Naive thymus-derived CD4-positive, alpha-beta T cell (primary cell): ENCODE measurements around the gene AHR. TPM values are rescaled to one million over a fixed set of nuclear protein-coding genes. Genes with fewer than 3 reads are reported as not detected.
"Not testable (repeated sequence)": the region's sequence is repeated elsewhere in the genome, so short reads cannot be mapped to it uniquely, and the experiment has no call there.

Experiments
- ATAC-seq: fragments of 150-1000 bp; cut with Tn5 transposase; 2 replicates; pipeline ENCODE4 v1.10.0; 2021; ENCODE audit warnings: mild to moderate bottlenecking, moderate library complexity
- CTCF ChIA-PET: fragments of 350-600 bp; sonication (Branson Sonifier 250); formaldehyde crosslinking; loops from one replicate; lab custom pipeline; 2021; ENCODE audit warnings: antibody characterized with exemption; lab: Charles Lee
- POLR2A ChIA-PET: fragments of 350-600 bp; sonication (Branson Sonifier 250); formaldehyde crosslinking; loops from one replicate; lab custom pipeline; 2021; ENCODE audit warnings: antibody characterized with exemption, inconsistent platforms; lab: Charles Lee
- DNase-seq, 9 donors: peaks; one replicate each; pipeline versions ENCODE4 v3.0.0 to v3.0.0-alpha.2; 2020 to 2022; ENCODE audit warnings: mixed read lengths in 1 of 9
- H3K27ac ChIP-seq: one replicate; pipeline ENCODE4 v1.7.0; 2013; ENCODE audit warnings: mild to moderate bottlenecking, low read depth, low read length, moderate library complexity
- H3K27me3 ChIP-seq, 2 donors: one replicate each; pipeline ENCODE4 v1.7.0; 2013; ENCODE audit warnings: low read length in 2 of 2, mild to moderate bottlenecking in 2 of 2, moderate library complexity in 2 of 2; ENCODE audit not compliant: control insufficient read depth in 2 of 2, insufficient read depth in 2 of 2
- H3K36me3 ChIP-seq, 3 experiments: 1 replicate in 2 of 3; 2 replicates in 1 of 3; pipeline ENCODE4 v1.7.0; 2013; ENCODE audit warnings: low read length in 3 of 3, mild to moderate bottlenecking in 3 of 3, moderate library complexity in 1 of 3; ENCODE audit not compliant: insufficient read depth in 3 of 3, control insufficient read depth in 2 of 3
- H3K4me1 ChIP-seq, 2 donors: one replicate each; pipeline ENCODE4 v1.7.0; 2013; ENCODE audit warnings: low read length in 2 of 2, mild to moderate bottlenecking in 2 of 2, moderate library complexity in 1 of 2; ENCODE audit not compliant: control insufficient read depth in 2 of 2, insufficient read depth in 2 of 2
- H3K4me3 ChIP-seq: 2 replicates; pipeline ENCODE4 v1.7.0; 2013; ENCODE audit warnings: mild to moderate bottlenecking, low read length
- H3K9me3 ChIP-seq, 3 experiments: 1 replicate in 2 of 3; 2 replicates in 1 of 3; pipeline ENCODE4 v1.7.0; 2013; ENCODE audit warnings: low read length in 3 of 3; ENCODE audit not compliant: control insufficient read depth in 2 of 3
- H3K27ac Mint-ChIP-seq, 9 donors: one replicate each; pipeline ENCODE4 v1.8.0; 2020 to 2022; ENCODE audit warnings: mixed read lengths in 9 of 9, mild to moderate bottlenecking in 8 of 9, moderate library complexity in 5 of 9, inconsistent platforms in 2 of 9
- H3K27me3 Mint-ChIP-seq, 5 donors: one replicate each; pipeline ENCODE4 v1.8.0; 2021 to 2022; ENCODE audit warnings: mixed read lengths in 5 of 5, mild to moderate bottlenecking in 1 of 5
- H3K36me3 Mint-ChIP-seq, 5 donors: one replicate each; pipeline ENCODE4 v1.8.0; 2020 to 2022; ENCODE audit warnings: mixed read lengths in 5 of 5, mild to moderate bottlenecking in 3 of 5, inconsistent platforms in 1 of 5
- H3K4me1 Mint-ChIP-seq, 7 donors: one replicate each; pipeline ENCODE4 v1.8.0; 2020 to 2022; ENCODE audit warnings: mixed read lengths in 7 of 7, mild to moderate bottlenecking in 3 of 7, inconsistent platforms in 1 of 7
- H3K4me3 Mint-ChIP-seq, 10 donors: one replicate each; pipeline ENCODE4 v1.8.0; 2020 to 2022; ENCODE audit warnings: mild to moderate bottlenecking in 10 of 10, mixed read lengths in 10 of 10, moderate library complexity in 6 of 10, inconsistent platforms in 2 of 10
- H3K9me3 Mint-ChIP-seq, 11 donors: one replicate each; pipeline ENCODE4 v1.8.0; 2020 to 2022; ENCODE audit warnings: mixed read lengths in 11 of 11, mild to moderate bottlenecking in 4 of 11, inconsistent platforms in 1 of 11, moderate library complexity in 1 of 11
- intact Hi-C, 2 donors: fragments of 100-400 bp; cut with micrococcal nuclease; formaldehyde crosslinking; loops; one replicate each; pipeline ENCODE4 v1.15.1; 2023
- polyA plus RNA-seq, 2 donors: library from polyadenylated mRNA; unstranded; fragments of 300-500 nt; fragmentation: Illumina TruSeq; gene quantifications; one replicate each; pipeline ENCODE4 v1.2.3, GENCODE V29; 2021
- total RNA-seq, 6 experiments: library from RNA in 5 of 6; stranded (reverse) in 5 of 6; gene quantifications; 1 replicate in 5 of 6; 2 replicates in 1 of 6; pipeline ENCODE4 v1.2.3 and lab custom pipeline; 2021 to 2026

Gene AHR
- total and polyA plus RNA-seq, 7 experiments from 2014 or later: 6.7 to 109 (median 16.0) TPM

GRCh38 chr7:17353650-17354419 is 55.4 kb downstream of the AHR start:
- H3K4me3 ChIP-seq, ATAC-seq, DNase-seq, H3K9me3 ChIP-seq, CTCF ChIA-PET, H3K27me3 Mint-ChIP-seq, H3K36me3 ChIP-seq, intact Hi-C loops, H3K27ac Mint-ChIP-seq, H3K27ac ChIP-seq, POLR2A ChIA-PET, H3K4me3 Mint-ChIP-seq, H3K4me1 Mint-ChIP-seq, H3K27me3 ChIP-seq, H3K4me1 ChIP-seq: not testable (repeated sequence)
- H3K36me3 Mint-ChIP-seq: peaks cover 16 to 51% (median 26%) of the 10 kb centered on the region in 5 donors
- H3K9me3 Mint-ChIP-seq: peaks cover 0 to 35% (median 17%) of the 10 kb centered on the region in 11 donors

- H3K27me3 Mint-ChIP-seq: peaks cover 0 to 2% (median 0%) of the 10 kb centered on the region in 5 donors
- POLR2A ChIA-PET: no interaction called here
- peaks cover 17 to 47% (median 26%) of the 10 kb centered on the region in 5 donors for H3K36me3 Mint-ChIP-seq
- no peaks in the 10 kb centered on the region for H3K27me3 ChIP-seq
- ATAC-seq: no peak
- no peak overlapping the region for H3K4me3 ChIP-seq
- no peak overlapping the region for H3K4me3 Mint-ChIP-seq
- H3K27ac Mint-ChIP-seq: no peak overlapping the region
- peaks cover 0 to 30% (median 17%) of the 10 kb centered on the region in 11 donors for H3K9me3 Mint-ChIP-seq
- H3K36me3 ChIP-seq: no peaks in the 10 kb centered on the region
- H3K4me1 Mint-ChIP-seq: no peaks in the 10 kb centered on the region
- CTCF ChIA-PET: no interaction called here
- no peaks in the 10 kb centered on the region for H3K4me1 ChIP-seq
- no peaks in the 10 kb centered on the region for H3K9me3 ChIP-seq
- no peak for DNase-seq
- H3K27ac ChIP-seq: no peak overlapping the region
- intact Hi-C loops: no loop called here
These were observed 56.0 kb downstream of the AHR start for GRCh38 chr7:17354473-17354872.

- Mint-ChIP-seq H3K9me3 (peaks cover 0 to 25% (median 13%) of the 10 kb centered on the region in 11 donors), H3K27ac (no peak overlapping the region), H3K4me3 (no peak overlapping the region), H3K27me3 (peaks cover 0 to 8% (median 0%) of the 10 kb centered on the region in 5 donors), H3K36me3 (peaks cover 17 to 41% (median 22%) of the 10 kb centered on the region in 5 donors), H3K4me1 (no peaks in the 10 kb centered on the region)
- no peaks in the 10 kb centered on the region for H3K9me3 ChIP-seq
- H3K4me1 ChIP-seq: no peaks in the 10 kb centered on the region
- intact Hi-C loops: no loop called here
- H3K27ac ChIP-seq: no peak overlapping the region
- no peaks in the 10 kb centered on the region for H3K36me3 ChIP-seq
- POLR2A ChIA-PET: no interaction called here
- DNase-seq: no peak
- no peak overlapping the region for H3K4me3 ChIP-seq
- CTCF ChIA-PET: no interaction called here
- ATAC-seq: no peak
- H3K27me3 ChIP-seq: no peaks in the 10 kb centered on the region
These were observed 56.6 kb downstream of the AHR start for GRCh38 chr7:17355050-17355449.

- CTCF ChIA-PET: no interaction called here
- peaks cover 0 to 15% (median 2%) of the 10 kb centered on the region in 11 donors for H3K9me3 Mint-ChIP-seq
These were observed 59.5 kb downstream of the AHR start for GRCh38 chr7:17357952-17358351.

GRCh38 chr7:17359610-17360009 is 61.2 kb downstream of the AHR start:
- ChIA-PET CTCF (interaction anchor here (0.6 kb wide), 1 partner anchor 158 kb away, joined by 3 read pairs; no protein-coding TSS in a partner anchor), POLR2A (no interaction called here)
- DNase-seq (no peak), ATAC-seq (no peak)
- H3K27me3 ChIP-seq: no peaks in the 10 kb centered on the region
- Mint-ChIP-seq H3K4me3 (no peak overlapping the region), H3K9me3 (peaks cover 0 to 15% (median 2%) of the 10 kb centered on the region in 11 donors), H3K36me3 (peaks cover 0 to 13% (median 11%) of the 10 kb centered on the region in 5 donors), H3K27me3 (peaks cover 0 to 12% (median 0%) of the 10 kb centered on the region in 5 donors), H3K27ac (no peak overlapping the region), H3K4me1 (no peaks in the 10 kb centered on the region)
- no peak overlapping the region for H3K27ac ChIP-seq
- H3K4me3 ChIP-seq: no peak overlapping the region
- H3K9me3 ChIP-seq: no peaks in the 10 kb centered on the region
- H3K4me1 ChIP-seq: no peaks in the 10 kb centered on the region
- intact Hi-C loops: no loop called here
- H3K36me3 ChIP-seq: no peaks in the 10 kb centered on the region

More at GRCh38 chr7:17357952-17358351, 59.5 kb downstream of the AHR start:
- no peak for ATAC-seq
- Histone ChIP-seq H3K36me3 (no peaks in the 10 kb centered on the region), H3K4me1 (no peaks in the 10 kb centered on the region), H3K27ac (no peak overlapping the region), H3K9me3 (no peaks in the 10 kb centered on the region), H3K4me3 (no peak overlapping the region), H3K27me3 (no peaks in the 10 kb centered on the region)
- Mint-ChIP-seq H3K27me3 (peaks cover 0 to 12% (median 0%) of the 10 kb centered on the region in 5 donors), H3K36me3 (peaks cover 0 to 18% (median 11%) of the 10 kb centered on the region in 5 donors), H3K4me3 (no peak overlapping the region), H3K4me1 (no peaks in the 10 kb centered on the region), H3K27ac (no peak overlapping the region)
- POLR2A ChIA-PET: no interaction called here
- DNase-seq: no peak
- intact Hi-C loops: no loop called here

GRCh38 chr7:17362439-17363105 is 64.1 kb downstream of the AHR start:
- H3K9me3 Mint-ChIP-seq: peaks cover 0 to 15% (median 2%) of the 10 kb centered on the region in 11 donors
- ChIA-PET POLR2A (no interaction called here), CTCF (interaction anchor here (0.5 kb wide), 1 partner anchor 798 kb away, joined by 3 read pairs; no protein-coding TSS in a partner anchor)
- peaks cover 0 to 11% (median 6%) of the 10 kb centered on the region in 5 donors for H3K36me3 Mint-ChIP-seq
- H3K27ac Mint-ChIP-seq: no peak overlapping the region
- ATAC-seq (no peak), DNase-seq (no peak)
- no peaks in the 10 kb centered on the region for H3K27me3 ChIP-seq
- H3K4me3 Mint-ChIP-seq: no peak overlapping the region
- H3K4me1 Mint-ChIP-seq: peaks cover 0 to 8% (median 0%) of the 10 kb centered on the region in 7 donors
- H3K27me3 Mint-ChIP-seq: peaks cover 0 to 12% (median 0%) of the 10 kb centered on the region in 5 donors
- no peaks in the 10 kb centered on the region for H3K36me3 ChIP-seq
- no peaks in the 10 kb centered on the region for H3K4me1 ChIP-seq
- intact Hi-C loops: no loop called here
- H3K9me3 ChIP-seq: no peaks in the 10 kb centered on the region
- H3K27ac ChIP-seq: no peak overlapping the region
- no peak overlapping the region for H3K4me3 ChIP-seq
